VCaP (cell line): Measurements from ENCODE around the gene GLIS1.

Source experiments
- H3K27ac ChIP-seq: fragments of 450-650 bp; 2 replicates; pipeline ENCODE4 v1.5.1; 2017
- TF ChIP-seq, protein P1 (sequence below): fragments of 450-650 bp; conservative IDR thresholded peaks from 2 replicates; pipeline ENCODE4 v1.5.1; 2017; ENCODE audit warnings: mild to moderate bottlenecking, moderate library complexity

The GLIS1 gene

DNA sequence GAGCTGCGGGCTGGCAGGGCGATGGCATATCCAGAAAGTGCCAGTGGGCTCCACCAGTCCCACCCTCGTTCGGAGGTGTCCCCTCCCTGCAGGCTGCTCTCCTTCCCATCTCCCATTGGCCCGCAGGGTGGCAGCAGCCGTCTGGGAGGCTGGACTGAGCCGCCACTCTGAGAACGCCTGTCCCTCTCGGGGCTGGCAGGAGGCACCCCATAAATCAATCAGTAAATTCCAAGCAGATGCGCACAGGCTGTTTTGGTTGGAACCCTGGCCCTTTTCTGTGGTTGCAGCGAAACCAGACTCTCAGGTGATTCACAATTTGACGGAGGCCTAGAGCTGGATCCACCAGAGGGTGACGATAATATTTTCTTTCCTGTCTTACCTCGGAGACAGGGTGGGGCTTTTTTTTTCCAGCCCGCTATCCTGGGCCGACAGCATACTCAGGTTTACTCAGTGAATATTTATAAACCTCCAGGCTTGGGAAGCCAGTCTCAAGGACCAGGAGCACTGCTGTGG lies 99.7 kb downstream of the GLIS1 start:
- H3K27ac ChIP-seq, result no peak overlapping the region
- TF ChIP-seq, protein P1, sequence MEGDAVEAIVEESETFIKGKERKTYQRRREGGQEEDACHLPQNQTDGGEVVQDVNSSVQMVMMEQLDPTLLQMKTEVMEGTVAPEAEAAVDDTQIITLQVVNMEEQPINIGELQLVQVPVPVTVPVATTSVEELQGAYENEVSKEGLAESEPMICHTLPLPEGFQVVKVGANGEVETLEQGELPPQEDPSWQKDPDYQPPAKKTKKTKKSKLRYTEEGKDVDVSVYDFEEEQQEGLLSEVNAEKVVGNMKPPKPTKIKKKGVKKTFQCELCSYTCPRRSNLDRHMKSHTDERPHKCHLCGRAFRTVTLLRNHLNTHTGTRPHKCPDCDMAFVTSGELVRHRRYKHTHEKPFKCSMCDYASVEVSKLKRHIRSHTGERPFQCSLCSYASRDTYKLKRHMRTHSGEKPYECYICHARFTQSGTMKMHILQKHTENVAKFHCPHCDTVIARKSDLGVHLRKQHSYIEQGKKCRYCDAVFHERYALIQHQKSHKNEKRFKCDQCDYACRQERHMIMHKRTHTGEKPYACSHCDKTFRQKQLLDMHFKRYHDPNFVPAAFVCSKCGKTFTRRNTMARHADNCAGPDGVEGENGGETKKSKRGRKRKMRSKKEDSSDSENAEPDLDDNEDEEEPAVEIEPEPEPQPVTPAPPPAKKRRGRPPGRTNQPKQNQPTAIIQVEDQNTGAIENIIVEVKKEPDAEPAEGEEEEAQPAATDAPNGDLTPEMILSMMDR, result no peak

DNA sequence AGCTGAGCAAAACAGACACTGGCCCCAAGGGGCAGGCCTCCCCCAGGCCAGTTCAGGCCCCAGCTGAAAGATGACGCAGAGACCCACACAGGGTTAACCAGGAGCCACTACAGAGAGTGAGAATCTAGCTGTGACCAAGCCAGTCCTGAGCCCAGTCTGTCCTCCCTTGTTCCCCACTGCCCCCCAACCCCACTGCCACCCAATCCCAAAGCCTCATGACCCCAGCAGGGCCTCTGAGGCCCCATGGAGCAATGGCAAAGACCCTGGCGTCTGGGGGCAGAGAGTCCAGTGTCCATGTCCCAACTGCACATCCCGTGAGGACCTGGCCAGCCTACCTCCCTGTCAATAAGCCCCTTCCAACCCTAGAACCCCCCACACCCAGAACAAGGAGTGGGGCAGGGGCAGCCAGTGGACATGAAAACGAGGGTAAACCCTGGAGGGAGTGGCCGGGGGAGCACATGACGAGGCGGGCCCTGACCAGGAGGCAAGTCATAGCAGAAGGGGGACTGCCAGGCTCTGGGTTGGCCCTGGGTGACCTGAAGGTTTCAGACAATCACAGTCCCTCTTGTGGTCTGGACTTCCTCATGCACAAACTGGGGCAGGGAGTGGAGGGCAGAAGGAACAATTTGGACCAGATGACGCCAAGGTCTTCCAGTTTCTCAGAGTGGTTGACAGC lies 100.5 kb downstream of the GLIS1 start:
- no peak overlapping the region for H3K27ac ChIP-seq
- TF ChIP-seq, protein P1, result no peak

DNA sequence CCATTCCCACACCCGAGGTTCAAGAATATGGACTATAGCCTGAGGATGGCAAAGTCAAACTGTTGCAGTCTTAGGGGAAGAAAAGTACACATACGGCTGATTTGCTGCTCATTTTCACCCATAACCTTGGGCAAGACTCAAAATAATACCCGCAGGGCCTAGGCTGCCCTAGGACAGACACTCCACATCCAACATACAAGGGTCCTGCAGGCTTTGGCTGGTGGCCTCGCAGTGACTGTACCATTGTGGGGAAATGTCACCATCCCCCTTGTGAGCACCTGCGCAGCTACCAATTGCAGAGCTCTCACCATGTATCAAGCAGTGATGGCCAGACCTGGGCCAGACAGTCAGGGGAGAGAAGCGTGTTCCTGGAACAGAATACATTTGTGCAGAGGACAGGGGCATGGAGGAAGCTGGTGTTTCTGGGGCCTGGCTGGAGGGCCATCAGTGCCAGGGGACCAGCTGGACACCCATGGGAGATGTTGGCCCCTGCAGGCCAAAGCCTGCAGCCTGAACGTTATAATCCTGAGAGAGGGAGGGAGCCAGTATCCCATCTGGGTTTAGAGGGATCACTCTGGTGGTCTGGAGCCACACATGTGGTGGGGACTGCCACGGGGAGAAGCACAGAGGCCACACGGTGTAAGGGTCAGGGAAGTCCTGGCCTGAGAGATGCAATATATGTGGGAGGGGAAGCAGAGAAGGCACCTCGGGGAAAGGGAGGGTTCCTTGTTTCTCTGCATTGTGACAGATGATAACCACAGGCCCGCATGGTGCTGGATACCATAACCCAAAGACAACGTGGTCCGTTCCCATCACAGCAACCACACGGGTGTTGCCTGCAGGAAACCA lies 101.2 kb downstream of the GLIS1 start:
- H3K27ac ChIP-seq, result no peak overlapping the region
- TF ChIP-seq, protein P1, result no peak

DNA sequence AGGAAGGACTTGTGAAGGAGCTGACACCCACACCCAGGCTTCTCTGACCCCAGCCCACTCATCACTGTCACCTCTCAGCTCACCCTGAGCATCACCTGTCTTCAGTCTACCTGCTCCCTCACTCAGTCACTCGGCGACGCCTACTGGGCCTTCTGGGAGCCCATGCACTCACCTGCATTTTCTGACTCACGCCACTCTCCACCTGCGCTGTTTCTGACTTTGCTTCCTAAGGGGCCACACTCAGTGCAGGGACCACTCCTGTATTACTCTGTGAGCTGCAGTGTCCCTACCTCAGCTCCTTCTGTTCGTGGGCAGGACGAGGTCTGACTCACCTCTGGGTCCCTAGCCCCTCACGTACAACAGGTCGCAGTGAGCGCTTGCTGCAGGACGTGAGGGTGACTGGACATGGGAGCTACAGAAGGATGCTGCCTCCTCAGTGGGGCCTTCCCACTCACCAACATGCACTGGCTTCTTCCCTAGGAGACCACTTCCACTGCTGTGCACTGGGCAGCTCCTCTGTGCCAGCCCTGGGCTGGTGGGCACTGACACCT lies 102.3 kb downstream of the GLIS1 start:
- TF ChIP-seq, protein P1, result no peak

DNA sequence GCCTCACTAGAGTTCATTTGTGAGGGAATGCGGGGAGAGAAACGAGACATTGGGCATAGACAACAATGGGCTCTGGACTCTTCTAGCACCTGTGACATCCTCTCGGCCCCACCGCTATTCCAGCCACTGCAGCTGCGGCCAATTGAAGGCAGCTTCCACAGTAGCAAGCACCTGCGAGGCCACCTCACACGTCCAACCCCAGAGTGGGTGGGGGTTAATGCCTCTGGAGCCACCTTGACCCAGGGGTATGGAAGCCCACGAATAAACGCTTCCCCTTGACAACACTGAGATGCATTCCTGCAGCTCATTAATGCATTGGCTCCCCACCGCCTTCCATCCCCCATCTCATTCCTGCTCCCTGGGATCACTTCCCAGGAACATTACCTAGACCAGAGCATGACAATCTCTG lies 104.4 kb downstream of the GLIS1 start:
- no peak overlapping the region for H3K27ac ChIP-seq
- TF ChIP-seq, protein P1, result no peak

More for the DNA sequence above, 102.3 kb downstream of the GLIS1 start:
- H3K27ac ChIP-seq, result no peak overlapping the region

DNA sequence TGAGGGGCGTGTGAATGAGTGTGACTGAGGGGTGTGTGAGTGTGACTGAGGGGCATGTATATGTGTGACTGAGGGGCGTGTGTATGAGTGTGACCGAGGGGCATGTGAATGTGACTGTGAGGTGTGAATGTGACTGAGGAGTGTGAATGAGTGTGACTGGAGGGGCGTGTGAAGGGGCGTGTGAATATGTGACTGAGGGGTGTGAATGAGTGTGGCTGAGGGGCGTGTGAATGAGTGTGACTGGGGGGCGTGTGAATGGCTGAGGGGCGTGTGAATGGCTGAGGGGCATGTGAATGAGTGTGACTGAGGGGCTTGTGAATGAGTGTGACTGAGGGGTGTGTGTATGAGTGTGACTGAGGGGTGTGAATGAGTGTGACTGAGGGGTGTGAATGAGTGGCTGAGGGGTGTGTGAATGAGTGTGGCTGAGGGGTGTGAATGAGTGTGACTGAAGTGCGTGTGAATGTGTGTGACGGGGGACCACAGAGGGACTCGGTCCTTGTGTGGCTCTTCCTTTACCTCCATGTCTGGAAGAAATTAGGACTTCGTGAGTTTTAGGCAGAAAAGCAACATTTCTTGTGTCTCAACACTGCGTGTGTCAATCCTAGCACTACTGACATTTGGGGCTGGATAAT lies 105.8 kb downstream of the GLIS1 start:
- H3K27ac ChIP-seq, result no peak overlapping the region
- TF ChIP-seq, protein P1, result no peak
